HCT116 (cell line): Measurements from ENCODE around the gene NRIP2. TPM values are rescaled to one million over a fixed set of nuclear protein-coding genes. Genes with fewer than 3 reads are reported as not detected.

Source experiments
- ATAC-seq: fragments of 200-7000 bp; cut with Tn5 transposase; 2 replicates; pipeline ENCODE4 v1.9.1; 2020; ENCODE audit warnings: mild to moderate bottlenecking, moderate library complexity
- BruUV-seq: library from RNA; stranded (reverse); fragments of 400-500 nt; replicated peaks from 2 replicates; lab custom pipeline; 2021; lab: Mats Ljungman, UMichigan
- CTCF ChIA-PET: fragments of 300-600 bp; sonication (Branson Sonifier 250); formaldehyde crosslinking; loops from one replicate; lab custom pipeline; 2021; ENCODE audit warnings: antibody characterized with exemption; lab: Charles Lee
- POLR2A ChIA-PET: fragments of 300-600, 350-600 bp; sonication (Branson Sonifier 250); formaldehyde crosslinking; loops from one replicate; lab custom pipeline; 2021; ENCODE audit warnings: antibody characterized with exemption; lab: Charles Lee
- RAD21 ChIA-PET, 2 experiments: fragments of 300-600 bp; sonication (Branson Sonifier 250); formaldehyde crosslinking; loops; one replicate each; lab custom pipeline; 2023; ENCODE audit warnings: low total read pairs in 2 of 2; ENCODE audit not compliant: uncharacterized antibody in 2 of 2, unreplicated experiment in 2 of 2, low non-redundant PET in 1 of 2; lab: Charles Lee
- DNase-seq: peaks from one replicate; pipeline ENCODE4 v3.0.0-alpha.2; 2010; ENCODE audit warnings: low read depth, low spot score
- H2AFZ ChIP-seq: fragments of 200-600 bp; shearing (Covaris generic), sonication (generic); 2 replicates; pipeline ENCODE4 v1.6.1; 2017; ENCODE audit warnings: low read depth, mixed run types, mixed read lengths, antibody characterized with exemption, low read length; ENCODE audit not compliant: poor library complexity, severe bottlenecking
- H3K27ac ChIP-seq: 2 replicates; pipeline ENCODE4 v1.5.1; 2012; ENCODE audit warnings: low read depth, low read length
- H3K27me3 ChIP-seq: fragments of 200-600 bp; sonication (generic); 2 replicates; pipeline ENCODE4 v1.6.1; 2016; ENCODE audit warnings: mixed run types, low read length, mixed read lengths; ENCODE audit not compliant: insufficient read depth
- H3K36me3 ChIP-seq, 2 experiments: fragments of 200-500 bp in 1 of 2; fragments of 200-600 bp in 1 of 2; sonication (Bioruptor generic) in 1 of 2; sonication (generic) in 1 of 2; 2 replicates each; pipeline versions ENCODE4 v1.5.1 to v1.6.1; 2014 to 2016; ENCODE audit warnings: low read length in 2 of 2, inconsistent platforms in 1 of 2, mixed read lengths in 1 of 2, mixed run types in 1 of 2; ENCODE audit not compliant: insufficient read depth in 2 of 2, control insufficient read depth in 1 of 2
- H3K4me1 ChIP-seq, 2 experiments: fragments of 200-600 bp in 1 of 2; sonication (generic) in 1 of 2; 2 replicates each; pipeline versions ENCODE4 v1.5.1 to v1.6.1; 2012 to 2017; ENCODE audit warnings: low read length in 2 of 2, inconsistent platforms in 1 of 2, mild to moderate bottlenecking in 1 of 2, mixed read lengths in 1 of 2, mixed run types in 1 of 2, moderate library complexity in 1 of 2; ENCODE audit not compliant: insufficient read depth in 2 of 2, control insufficient read depth in 1 of 2
- H3K4me2 ChIP-seq: fragments of 200-600 bp; sonication (generic); 2 replicates; pipeline ENCODE4 v1.6.1; 2017; ENCODE audit warnings: mixed run types, low read length, mixed read lengths
- H3K4me3 ChIP-seq, 2 experiments: fragments of 200-600 bp in 1 of 2; sonication (generic) in 1 of 2; replicated peaks in 1 of 2; 2 replicates each; pipeline ENCODE4 v1.5.1; 2011 to 2016; ENCODE audit warnings: low read length in 2 of 2, control low read depth in 1 of 2, low read depth in 1 of 2, mild to moderate bottlenecking in 1 of 2, mixed read lengths in 1 of 2, mixed run types in 1 of 2
- H3K79me2 ChIP-seq: fragments of 200-600 bp; sonication (generic); 2 replicates; pipeline ENCODE4 v1.6.1; 2017; ENCODE audit warnings: mild to moderate bottlenecking, mixed run types, low read length, moderate library complexity, mixed read lengths; ENCODE audit not compliant: insufficient read depth
- H3K9ac ChIP-seq: fragments of 200-600 bp; sonication (generic); 2 replicates; pipeline ENCODE4 v1.6.1; 2016; ENCODE audit warnings: low read length, mixed read lengths
- H3K9me2 ChIP-seq: fragments of 200-600 bp; sonication (generic), shearing (Covaris generic); 2 replicates; pipeline ENCODE4 v1.6.1; 2017; ENCODE audit warnings: mixed run types, mild to moderate bottlenecking, moderate library complexity; ENCODE audit not compliant: insufficient read depth
- H3K9me3 ChIP-seq, 2 experiments: fragments of 200-500 bp in 1 of 2; fragments of 200-600 bp in 1 of 2; sonication (Bioruptor generic) in 1 of 2; sonication (generic) in 1 of 2; 2 replicates each; pipeline ENCODE4 v1.6.1; 2014 to 2017; ENCODE audit warnings: low read length in 2 of 2, mixed read lengths in 2 of 2, inconsistent platforms in 1 of 2, low read depth in 1 of 2, mild to moderate bottlenecking in 1 of 2, mixed run types in 1 of 2, moderate library complexity in 1 of 2; ENCODE audit not compliant: control insufficient read depth in 1 of 2, insufficient read depth in 1 of 2
- H4K20me1 ChIP-seq: fragments of 200-600 bp; sonication (generic), shearing (Covaris generic); 2 replicates; pipeline ENCODE4 v1.6.1; 2017; ENCODE audit warnings: mixed run types, mild to moderate bottlenecking, moderate library complexity; ENCODE audit not compliant: insufficient read depth
- ATF3 ChIP-seq: IDR thresholded peaks from 2 replicates; pipeline ENCODE4 v1.6.1; 2012
- CTCF ChIP-seq, 3 experiments: fragments of 200-600 bp in 1 of 3; sonication (generic) in 1 of 3; IDR thresholded peaks in 2 of 3; conservative IDR thresholded peaks in 1 of 3; 2 replicates each; pipeline ENCODE4 v1.5.1; 2012 to 2017; ENCODE audit warnings: low read depth in 2 of 3, low read length in 2 of 3, antibody characterized with exemption in 1 of 3, borderline replicate concordance in 1 of 3, control low read depth in 1 of 3, mild to moderate bottlenecking in 1 of 3, mixed read lengths in 1 of 3, mixed run types in 1 of 3, moderate library complexity in 1 of 3; ENCODE audit not compliant: insufficient read depth in 1 of 3
- EGR1 ChIP-seq: IDR thresholded peaks from 2 replicates; pipeline ENCODE4 v1.6.1; 2012; ENCODE audit warnings: low read depth
- ELF1 ChIP-seq: IDR thresholded peaks from 2 replicates; pipeline ENCODE4 v1.6.1; 2012; ENCODE audit warnings: low read depth, borderline replicate concordance
- EZH2 ChIP-seq: fragments of 200-600 bp; sonication (generic); IDR thresholded peaks from 2 replicates; pipeline ENCODE4 v1.6.1; 2017; ENCODE audit warnings: antibody characterized with exemption, mixed run types
- EZH2phosphoT487 ChIP-seq: fragments of 200-600 bp; IDR thresholded peaks from 2 replicates; pipeline ENCODE4 v1.6.1; 2018; ENCODE audit warnings: antibody characterized with exemption, borderline replicate concordance
- JUND ChIP-seq: IDR thresholded peaks from 2 replicates; pipeline ENCODE4 v1.6.1; 2012
- MAX ChIP-seq: IDR thresholded peaks from 2 replicates; pipeline ENCODE4 v1.6.1; 2012
- POLR2AphosphoS5 ChIP-seq: IDR thresholded peaks from 2 replicates; pipeline ENCODE4 v1.6.1; 2011; ENCODE audit warnings: mild to moderate bottlenecking, low read depth, low read length, moderate library complexity
- REST ChIP-seq: IDR thresholded peaks from 2 replicates; pipeline ENCODE4 v1.6.1; 2012; ENCODE audit warnings: low read depth
- SP1 ChIP-seq: IDR thresholded peaks from 2 replicates; pipeline ENCODE4 v1.6.1; 2012; ENCODE audit warnings: low read depth
- TCF7L2 ChIP-seq: IDR thresholded peaks from 2 replicates; pipeline ENCODE4 v1.7.0; 2011; ENCODE audit warnings: borderline replicate concordance, inconsistent platforms; ENCODE audit not compliant: insufficient read depth, insufficient read length; ENCODE audit errors: extremely low read depth
- YY1 ChIP-seq: IDR thresholded peaks from 2 replicates; pipeline ENCODE4 v1.6.1; 2011; ENCODE audit warnings: low read length, low read depth, moderate library complexity, mild to moderate bottlenecking; ENCODE audit not compliant: insufficient replicate concordance; ENCODE audit errors: extremely low read depth
- ZFX ChIP-seq: fragments of 450-650 bp; IDR thresholded peaks from 2 replicates; pipeline ENCODE4 v1.6.1; 2017
- ZNF274 ChIP-seq: fragments of 200-500 bp; sonication (Bioruptor generic); IDR thresholded peaks from 2 replicates; pipeline ENCODE4 v1.6.1; 2014; ENCODE audit warnings: mild to moderate bottlenecking, low read depth, low read length, inconsistent platforms
- intact Hi-C: fragments of 100-400 bp; cut with micrococcal nuclease; formaldehyde crosslinking; loops from 2 replicates; pipeline ENCODE4 v1.10.0; 2022
- total RNA-seq: library from RNA; stranded (reverse); gene quantifications from one replicate; pipeline ENCODE4 v1.2.1, GENCODE V29; 2021; ENCODE audit not compliant: unreplicated experiment

The NRIP2 gene
- total RNA-seq, 1 experiment from 2014 or later = not detected

GRCh38 chr12:2833810-2834209, 1.0 kb downstream of the NRIP2 start:
- Histone ChIP-seq H3K9me2 (no peaks in the 10 kb centered on the region), H3K4me2 (no peak overlapping the region), H3K4me1 (no peaks in the 10 kb centered on the region), H3K9me3 (no peaks in the 10 kb centered on the region), H4K20me1 (no peaks in the 10 kb centered on the region), H3K36me3 (no peaks in the 10 kb centered on the region), H3K4me3 (no peak overlapping the region), H3K27ac (no peak overlapping the region), H3K79me2 (no peaks in the 10 kb centered on the region), H2AFZ (no peak overlapping the region), H3K9ac (no peak overlapping the region), H3K27me3 (no peaks in the 10 kb centered on the region)
- RAD21 ChIA-PET = no interaction called here
- CTCF ChIA-PET = no interaction called here
- TF ChIP-seq EZH2 = no peak
- TF ChIP-seq ELF1 = no peak
- TF ChIP-seq CTCF (IDR thresholded peaks at IDR 0.05 in 2 of 3, conservative IDR thresholded peaks at IDR 0.05 in 1 of 3; ENCODE audit: borderline replicate concordance in 1 of 3, insufficient read depth in 1 of 3, low read depth in 2 of 3, low read length in 2 of 3) = no peak
- no peak for TF ChIP-seq EGR1
- POLR2A ChIA-PET = no interaction called here
- no TSS peak for BruUV-seq
- intact Hi-C loops = no loop called here
- no peak for ATAC-seq
- DNase-seq = no peak

- Histone ChIP-seq H3K9me2 (no peaks in the 10 kb centered on the region), H3K27me3 (no peaks in the 10 kb centered on the region), H3K36me3 (no peaks in the 10 kb centered on the region), H3K9ac (no peak overlapping the region), H3K4me3 (no peak overlapping the region), H3K27ac (no peak overlapping the region), H3K4me1 (no peaks in the 10 kb centered on the region), H3K9me3 (no peaks in the 10 kb centered on the region), H2AFZ (no peak overlapping the region), H3K4me2 (no peak overlapping the region), H3K79me2 (no peaks in the 10 kb centered on the region), H4K20me1 (no peaks in the 10 kb centered on the region)
- no TSS peak for BruUV-seq
- ChIA-PET CTCF (no interaction called here), POLR2A (no interaction called here), RAD21 (no interaction called here)
- DNase-seq (no peak), ATAC-seq (no peak; the same call in 1 of the 2 replicates)
- no peak for TF ChIP-seq ZNF274
- TF ChIP-seq YY1 = no peak
- no peak for TF ChIP-seq REST
- TF ChIP-seq ELF1 = no peak
- TF ChIP-seq SP1 = no peak
- TF ChIP-seq EGR1 = no peak
- TF ChIP-seq POLR2AphosphoS5 = no peak
- TF ChIP-seq JUND = no peak
- TF ChIP-seq ATF3 = no peak
- no peak for TF ChIP-seq EZH2phosphoT487
- TF ChIP-seq MAX = no peak
- TF ChIP-seq ZFX = no peak
- no peak for TF ChIP-seq TCF7L2
- intact Hi-C loops = no loop called here
Measured at GRCh38 chr12:2833327-2833726, 1.5 kb downstream of the NRIP2 start.
